Astrocyte (in vitro differentiated cells and primary cell): ENCODE results near the gene NTN3. TPM values are rescaled to one million over a fixed set of nuclear protein-coding genes. Genes with fewer than 3 reads are reported as not detected.
"Not testable (repeated sequence)": the region's sequence is repeated elsewhere in the genome, so short reads cannot be mapped to it uniquely, and the experiment has no call there.

Experiments used
- DNase-seq: peaks from one replicate; pipeline ENCODE4 v3.0.0-alpha.2; 2010; ENCODE audit warnings: low read depth
- FAIRE-seq: peaks from 2 replicates; lab custom pipeline; 2011; peaks lifted over from hg19 to GRCh38; lab: Jason Lieb, UNC
- H2AFZ ChIP-seq: 2 replicates; pipeline ENCODE4 v1.6.0; 2012; ENCODE audit warnings: low read depth, low read length, inconsistent platforms
- H3K27ac ChIP-seq: 2 replicates; pipeline ENCODE4 v1.5.1; 2011; ENCODE audit warnings: low read depth, low read length, inconsistent platforms
- H3K27me3 ChIP-seq: 2 replicates; pipeline ENCODE4 v1.6.0; 2011; ENCODE audit warnings: low read length, inconsistent platforms; ENCODE audit not compliant: insufficient read depth
- H3K36me3 ChIP-seq: 2 replicates; pipeline ENCODE4 v1.5.1; 2011; ENCODE audit warnings: low read length, inconsistent platforms; ENCODE audit not compliant: insufficient read depth
- H3K4me1 ChIP-seq: 2 replicates; pipeline ENCODE4 v1.5.1; 2011; ENCODE audit warnings: low read length, inconsistent platforms; ENCODE audit not compliant: insufficient read depth
- H3K4me2 ChIP-seq: 2 replicates; pipeline ENCODE4 v1.6.0; 2012; ENCODE audit warnings: low read length, inconsistent platforms
- H3K4me3 ChIP-seq: 2 replicates; pipeline ENCODE4 v1.5.1; 2011; ENCODE audit warnings: low read depth, mild to moderate bottlenecking, low read length, inconsistent platforms; ENCODE audit not compliant: insufficient read depth
- H3K79me2 ChIP-seq: 2 replicates; pipeline ENCODE4 v1.6.0; 2012; ENCODE audit warnings: mild to moderate bottlenecking, low read length, inconsistent platforms; ENCODE audit not compliant: insufficient read depth
- H3K9ac ChIP-seq: 2 replicates; pipeline ENCODE4 v1.6.0; 2012; ENCODE audit warnings: mild to moderate bottlenecking, low read length, inconsistent platforms
- H3K9me3 ChIP-seq: 2 replicates; pipeline ENCODE4 v1.5.1; 2012; ENCODE audit warnings: low read depth, mild to moderate bottlenecking, low read length, inconsistent platforms; ENCODE audit not compliant: insufficient read depth
- H4K20me1 ChIP-seq: 2 replicates; pipeline ENCODE4 v1.6.0; 2012; ENCODE audit warnings: low read length, inconsistent platforms; ENCODE audit not compliant: insufficient read depth
- H3K27ac Mint-ChIP-seq: one replicate; pipeline ENCODE4 v1.8.0; 2021; ENCODE audit warnings: mild to moderate bottlenecking, mixed read lengths; ENCODE audit not compliant: unreplicated experiment
- H3K27me3 Mint-ChIP-seq: one replicate; pipeline ENCODE4 v1.8.0; 2021; ENCODE audit warnings: low read depth, mixed read lengths; ENCODE audit not compliant: unreplicated experiment
- H3K36me3 Mint-ChIP-seq: one replicate; pipeline ENCODE4 v1.8.0; 2021; ENCODE audit warnings: low read depth, mixed read lengths; ENCODE audit not compliant: unreplicated experiment
- H3K4me1 Mint-ChIP-seq: one replicate; pipeline ENCODE4 v1.8.0; 2021; ENCODE audit warnings: low read depth, mixed read lengths; ENCODE audit not compliant: unreplicated experiment
- H3K4me3 Mint-ChIP-seq: one replicate; pipeline ENCODE4 v1.8.0; 2021; ENCODE audit warnings: mild to moderate bottlenecking, moderate library complexity, mixed read lengths; ENCODE audit not compliant: unreplicated experiment
- H3K9me3 Mint-ChIP-seq: one replicate; pipeline ENCODE4 v1.8.0; 2021; ENCODE audit warnings: mild to moderate bottlenecking, mixed read lengths; ENCODE audit not compliant: unreplicated experiment
- EZH2 ChIP-seq: IDR thresholded peaks from 2 replicates; pipeline ENCODE4 v1.6.1; 2012; ENCODE audit warnings: mild to moderate bottlenecking, low read length, inconsistent platforms; ENCODE audit not compliant: insufficient read depth
- total RNA-seq: library from RNA; stranded (reverse); gene quantifications from 2 replicates; pipeline ENCODE4 v1.2.1, GENCODE V29; 2021
- TF ChIP-seq, protein P1 (sequence below): IDR thresholded peaks from 2 replicates; pipeline ENCODE4 v1.5.1; 2011; ENCODE audit warnings: low read depth, mild to moderate bottlenecking, inconsistent platforms, low read length, moderate library complexity; ENCODE audit not compliant: insufficient read depth

NTN3 gene
- total RNA-seq, 1 donor from 2014 or later, result 1.1 TPM

DNA sequence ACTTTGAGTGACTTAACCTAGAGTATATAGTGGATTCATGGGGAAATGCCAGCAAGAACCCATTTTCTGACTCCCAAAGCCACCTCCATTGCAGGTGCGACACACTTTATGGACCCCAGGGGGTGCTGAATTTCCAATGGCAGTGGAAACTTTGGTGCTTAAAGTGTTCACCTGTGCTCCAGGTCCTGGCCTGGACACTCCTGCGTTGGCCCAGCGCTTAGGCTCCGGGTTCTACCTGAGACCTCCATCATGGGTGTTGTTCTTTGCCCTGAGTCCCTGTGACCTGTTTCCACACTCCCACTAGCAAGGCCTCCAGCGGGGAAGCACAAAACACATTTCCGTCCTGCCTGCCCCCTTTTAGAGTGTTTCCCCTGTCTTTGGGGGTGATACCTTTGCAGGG, 38.8 kb upstream of the NTN3 start:
- H3K9me3 Mint-ChIP-seq, result no peaks in the 10 kb centered on the region
- DNase-seq, result no peak

DNA sequence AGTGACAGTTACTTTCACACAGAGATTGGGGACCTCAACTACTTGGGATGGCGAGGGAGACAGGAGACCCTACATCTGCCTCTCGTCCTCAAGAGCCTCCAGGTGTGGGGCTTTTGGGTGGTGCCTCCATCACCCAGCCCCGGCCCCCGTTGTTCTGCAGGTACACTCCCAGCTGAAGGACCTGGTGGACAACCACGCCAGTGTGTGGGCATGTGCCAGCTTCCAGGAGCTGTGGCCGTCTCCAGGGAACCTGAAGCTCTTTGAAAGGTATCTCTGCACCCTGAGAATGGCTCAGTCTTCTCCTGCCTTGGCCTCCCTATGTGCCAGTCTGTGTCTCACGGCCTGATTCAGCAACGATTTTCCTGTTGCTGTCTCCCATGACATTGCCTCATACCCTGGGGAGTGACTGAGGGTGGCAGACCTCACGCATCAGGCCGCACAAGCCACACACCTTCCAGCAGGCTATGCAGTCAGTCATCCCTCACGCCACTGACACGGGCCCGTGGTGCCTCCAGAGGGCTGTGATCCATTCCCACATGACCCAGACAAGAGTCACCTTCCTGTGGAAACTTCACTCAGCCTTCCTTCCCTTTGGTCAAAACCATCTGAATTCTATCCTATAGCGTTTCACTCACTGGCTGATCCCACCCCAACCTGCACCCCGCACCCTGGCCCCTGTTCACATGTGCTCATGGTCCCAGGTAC, 38.1 kb upstream of the NTN3 start:
- Histone ChIP-seq H3K4me3 (no peak overlapping the region), H3K9me3 (no peaks in the 10 kb centered on the region), H4K20me1 (peaks cover 21% of the 10 kb centered on the region), H3K27me3 (no peaks in the 10 kb centered on the region), H3K4me2 (no peak overlapping the region), H3K27ac (no peak overlapping the region), H3K4me1 (peaks cover 11% of the 10 kb centered on the region), H3K79me2 (peaks cover 51% of the 10 kb centered on the region), H3K9ac (no peak overlapping the region), H3K36me3 (peaks cover 10% of the 10 kb centered on the region), H2AFZ (no peak overlapping the region)
- H3K36me3 Mint-ChIP-seq, result peaks cover 10% of the 10 kb centered on the region
- FAIRE-seq (no peak), DNase-seq (no peak)
- no peaks in the 10 kb centered on the region for H3K27me3 Mint-ChIP-seq
- no peak for TF ChIP-seq EZH2
- TF ChIP-seq, protein P1, sequence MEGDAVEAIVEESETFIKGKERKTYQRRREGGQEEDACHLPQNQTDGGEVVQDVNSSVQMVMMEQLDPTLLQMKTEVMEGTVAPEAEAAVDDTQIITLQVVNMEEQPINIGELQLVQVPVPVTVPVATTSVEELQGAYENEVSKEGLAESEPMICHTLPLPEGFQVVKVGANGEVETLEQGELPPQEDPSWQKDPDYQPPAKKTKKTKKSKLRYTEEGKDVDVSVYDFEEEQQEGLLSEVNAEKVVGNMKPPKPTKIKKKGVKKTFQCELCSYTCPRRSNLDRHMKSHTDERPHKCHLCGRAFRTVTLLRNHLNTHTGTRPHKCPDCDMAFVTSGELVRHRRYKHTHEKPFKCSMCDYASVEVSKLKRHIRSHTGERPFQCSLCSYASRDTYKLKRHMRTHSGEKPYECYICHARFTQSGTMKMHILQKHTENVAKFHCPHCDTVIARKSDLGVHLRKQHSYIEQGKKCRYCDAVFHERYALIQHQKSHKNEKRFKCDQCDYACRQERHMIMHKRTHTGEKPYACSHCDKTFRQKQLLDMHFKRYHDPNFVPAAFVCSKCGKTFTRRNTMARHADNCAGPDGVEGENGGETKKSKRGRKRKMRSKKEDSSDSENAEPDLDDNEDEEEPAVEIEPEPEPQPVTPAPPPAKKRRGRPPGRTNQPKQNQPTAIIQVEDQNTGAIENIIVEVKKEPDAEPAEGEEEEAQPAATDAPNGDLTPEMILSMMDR, result no peak
- no peak overlapping the region for H3K27ac Mint-ChIP-seq
- no peaks in the 10 kb centered on the region for H3K9me3 Mint-ChIP-seq
- peaks cover 6% of the 10 kb centered on the region for H3K4me1 Mint-ChIP-seq
- H3K4me3 Mint-ChIP-seq, result no peak overlapping the region

More for the DNA sequence above, 38.8 kb upstream of the NTN3 start:
- TF ChIP-seq EZH2, result no peak
- TF ChIP-seq, protein P1, result no peak
- peaks cover 21% of the 10 kb centered on the region for H4K20me1 ChIP-seq
- no peak overlapping the region for H3K4me3 ChIP-seq
- peaks cover 11% of the 10 kb centered on the region for H3K4me1 ChIP-seq
- no peaks in the 10 kb centered on the region for H3K27me3 ChIP-seq
- no peak for FAIRE-seq
- H3K4me1 Mint-ChIP-seq, result peaks cover 6% of the 10 kb centered on the region
- no peak overlapping the region for H3K9ac ChIP-seq
- no peak overlapping the region for H3K4me3 Mint-ChIP-seq
- H3K9me3 ChIP-seq, result no peaks in the 10 kb centered on the region
- H3K36me3 ChIP-seq, result peaks cover 10% of the 10 kb centered on the region
- peaks cover 51% of the 10 kb centered on the region for H3K79me2 ChIP-seq
- H3K4me2 ChIP-seq, result no peak overlapping the region
- no peak overlapping the region for H3K27ac Mint-ChIP-seq
- H2AFZ ChIP-seq, result no peak overlapping the region
- H3K27ac ChIP-seq, result no peak overlapping the region
- peaks cover 6% of the 10 kb centered on the region for H3K27me3 Mint-ChIP-seq
- peaks cover 8% of the 10 kb centered on the region for H3K36me3 Mint-ChIP-seq

DNA sequence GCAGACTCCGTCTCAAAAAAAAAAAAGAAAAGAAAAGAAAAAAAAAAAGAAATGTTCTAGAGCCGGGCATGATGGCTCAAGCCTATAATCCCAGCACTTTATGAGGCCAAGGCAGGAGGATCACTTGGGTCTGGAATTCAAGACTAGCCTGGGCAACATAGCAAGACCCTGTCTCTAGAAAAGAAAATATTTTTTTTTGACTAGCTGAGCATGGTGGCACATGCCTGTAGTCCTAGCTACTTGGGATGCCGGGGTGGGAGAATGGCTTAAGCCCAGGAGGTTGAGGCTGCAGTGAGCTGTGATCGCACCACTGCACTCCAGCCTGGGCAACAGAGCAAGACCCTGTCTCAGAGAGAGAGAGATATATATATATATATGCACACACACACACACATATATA, 35.9 kb upstream of the NTN3 start:
- peaks cover 16% of the 10 kb centered on the region for H4K20me1 ChIP-seq
- peaks cover 42% of the 10 kb centered on the region for H3K79me2 ChIP-seq
- not testable (repeated sequence) for H3K9me3 ChIP-seq, H3K27me3 Mint-ChIP-seq, H3K27ac ChIP-seq, H2AFZ ChIP-seq, H3K4me2 ChIP-seq, H3K9ac ChIP-seq, DNase-seq, FAIRE-seq, H3K27ac Mint-ChIP-seq, H3K27me3 ChIP-seq, H3K4me1 ChIP-seq, H3K4me3 ChIP-seq, H3K9me3 Mint-ChIP-seq, H3K4me3 Mint-ChIP-seq, H3K4me1 Mint-ChIP-seq
- peaks cover 10% of the 10 kb centered on the region for H3K36me3 ChIP-seq
- H3K36me3 Mint-ChIP-seq, result peaks cover 21% of the 10 kb centered on the region
